ENCODE measurements around the gene KLF16.

- TF ChIP-seq CTCF (conservative IDR thresholded peaks at IDR 0.05; ENCODE audit: low read depth in 2 of 2) (peak; percentile 91 to 96), ETS1 (IDR thresholded peaks at IDR 0.05) (no peak), JUNB (IDR thresholded peaks at IDR 0.05; ENCODE audit: unreplicated experiment) (no peak), EZH2 (IDR thresholded peaks at IDR 0.05; ENCODE audit: low read depth, unreplicated experiment) (no peak), EZH2phosphoT487 (IDR thresholded peaks at IDR 0.05; ENCODE audit: unreplicated experiment) (no peak), POLR2AphosphoS5 (IDR thresholded peaks at IDR 0.05; ENCODE audit: low read depth) (no peak), CREB1 (CRISPR knock-in tag; IDR thresholded peaks at IDR 0.05; ENCODE audit: low read depth) (no peak), REST (IDR thresholded peaks at IDR 0.05; ENCODE audit: unreplicated experiment) (no peak), ZNF114 (CRISPR knock-in tag; IDR thresholded peaks at IDR 0.05) (no peak)
These were observed 37.3 kb downstream of the KLF16 start for GRCh38 chr19:1825909-1826556.

Measured in GM23338 (cell line).